Sigmoid colon (tissue), 7 donors: Measurements from ENCODE around the gene CRIP2. TPM values are rescaled to one million over a fixed set of nuclear protein-coding genes. Genes with fewer than 3 reads are reported as not detected.

Experiments used
- DNase-seq: peaks from one replicate; pipeline ENCODE4 v3.0.0-alpha.2; 2019
- H3K27ac ChIP-seq, 4 donors: fragments of 200-600 bp; sonication (generic); one replicate each; pipeline ENCODE4 v1.5.1; 2016 to 2019; ENCODE audit warnings: mild to moderate bottlenecking in 1 of 4
- H3K27me3 ChIP-seq, 3 donors: fragments of 200-600 bp; sonication (generic); one replicate each; pipeline ENCODE4 v1.5.1; 2019; ENCODE audit warnings: mild to moderate bottlenecking in 1 of 3
- H3K36me3 ChIP-seq, 4 donors: fragments of 200-600 bp; sonication (generic); one replicate each; pipeline ENCODE4 v1.5.1; 2016 to 2019
- H3K4me1 ChIP-seq, 4 donors: fragments of 200-600 bp; sonication (generic); one replicate each; pipeline ENCODE4 v1.5.1; 2017 to 2019
- H3K4me3 ChIP-seq, 4 donors: fragments of 200-600 bp; sonication (generic); one replicate each; pipeline ENCODE4 v1.5.1; 2017 to 2019; ENCODE audit warnings: mild to moderate bottlenecking in 2 of 4, moderate library complexity in 1 of 4
- H3K9me3 ChIP-seq, 4 donors: fragments of 200-600 bp in 3 of 4; sonication (generic) in 3 of 4; one replicate each; pipeline versions ENCODE4 v1.5.1 to v1.6.1; 2013 to 2019
- EP300 ChIP-seq, 4 donors: sonication (generic); formaldehyde crosslinking; IDR thresholded peaks; one replicate each; pipeline ENCODE4 v1.6.1; 2017; ENCODE audit warnings: antibody characterized with exemption in 4 of 4
- POLR2A ChIP-seq, 2 donors: fragments of 450-650 bp; IDR thresholded peaks; one replicate each; pipeline ENCODE4 v1.6.1; 2016; ENCODE audit warnings: antibody characterized with exemption in 2 of 2, mild to moderate bottlenecking in 2 of 2, moderate library complexity in 2 of 2
- POLR2AphosphoS5 ChIP-seq, 4 donors: sonication (generic); formaldehyde crosslinking; IDR thresholded peaks; one replicate each; pipeline ENCODE4 v1.6.1; 2017; ENCODE audit warnings: antibody characterized with exemption in 4 of 4
- WGBS, 2 donors: extraction: QIAGEN DNeasy Blood & Tissue Kit; methylation state at CpG; one replicate each; pipeline ENCODE4 v1.1.7; 2013; 5-methylcytosine and 5-hydroxymethylcytosine counted together
- intact Hi-C: fragments of 100-400 bp; cut with DNase I; formaldehyde crosslinking; loops from one replicate; pipeline ENCODE4 v1.15.1; 2023
- polyA plus RNA-seq, 3 donors: library from polyadenylated mRNA; stranded (reverse); fragments of 200-250 nt; gene quantifications; one replicate each; pipeline ENCODE4 v1.2.3, GENCODE V29; 2013
- total RNA-seq, 4 donors: library from RNA; depleted of rRNA; stranded (reverse); fragments of >200 nt; gene quantifications; one replicate each; pipeline ENCODE4 v1.1.0, GENCODE V29; 2016
- TF ChIP-seq, protein P1 (sequence below), 4 experiments: fragments of 450-650 bp in 3 of 4; fragments of 200-600 bp in 1 of 4; IDR thresholded peaks; one replicate each; pipeline ENCODE4 v1.5.1; 2016 to 2019; ENCODE audit warnings: antibody characterized with exemption in 4 of 4, mild to moderate bottlenecking in 3 of 4, moderate library complexity in 2 of 4
- donor health status: healthy with polysubstance abuse.
- donor health status: Bipolar disorder and iron deficiency.
- donor health status: healthy.

Gene CRIP2
- total and polyA plus RNA-seq, 7 donors = 13.6 to 79.5 (median 50.0) TPM

- TF ChIP-seq EP300 (IDR thresholded peaks at IDR 0.05) (no peak), POLR2A (IDR thresholded peaks at IDR 0.05) (no peak), POLR2AphosphoS5 (IDR thresholded peaks at IDR 0.05) (no peak)
- TF ChIP-seq, protein P1, sequence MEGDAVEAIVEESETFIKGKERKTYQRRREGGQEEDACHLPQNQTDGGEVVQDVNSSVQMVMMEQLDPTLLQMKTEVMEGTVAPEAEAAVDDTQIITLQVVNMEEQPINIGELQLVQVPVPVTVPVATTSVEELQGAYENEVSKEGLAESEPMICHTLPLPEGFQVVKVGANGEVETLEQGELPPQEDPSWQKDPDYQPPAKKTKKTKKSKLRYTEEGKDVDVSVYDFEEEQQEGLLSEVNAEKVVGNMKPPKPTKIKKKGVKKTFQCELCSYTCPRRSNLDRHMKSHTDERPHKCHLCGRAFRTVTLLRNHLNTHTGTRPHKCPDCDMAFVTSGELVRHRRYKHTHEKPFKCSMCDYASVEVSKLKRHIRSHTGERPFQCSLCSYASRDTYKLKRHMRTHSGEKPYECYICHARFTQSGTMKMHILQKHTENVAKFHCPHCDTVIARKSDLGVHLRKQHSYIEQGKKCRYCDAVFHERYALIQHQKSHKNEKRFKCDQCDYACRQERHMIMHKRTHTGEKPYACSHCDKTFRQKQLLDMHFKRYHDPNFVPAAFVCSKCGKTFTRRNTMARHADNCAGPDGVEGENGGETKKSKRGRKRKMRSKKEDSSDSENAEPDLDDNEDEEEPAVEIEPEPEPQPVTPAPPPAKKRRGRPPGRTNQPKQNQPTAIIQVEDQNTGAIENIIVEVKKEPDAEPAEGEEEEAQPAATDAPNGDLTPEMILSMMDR (IDR thresholded peaks at IDR 0.05) = no peak
- intact Hi-C loops = no loop called here
- 88 to 90% methylated on average over 17 of the region's 17 CpGs for WGBS, 2 donors
- H3K36me3 ChIP-seq = no peaks in the 10 kb centered on the region
- peaks cover 0 to 9% (median 3%) of the 10 kb centered on the region in 4 donors for H3K4me1 ChIP-seq
- no peak overlapping the region for H3K27ac ChIP-seq
- no peaks in the 10 kb centered on the region for H3K9me3 ChIP-seq
- no peak overlapping the region for H3K4me3 ChIP-seq
- no peak for DNase-seq
- H3K27me3 ChIP-seq = no peaks in the 10 kb centered on the region
Observed at GRCh38 chr14:105433161-105433605, 41.4 kb upstream of the CRIP2 start.

DNA sequence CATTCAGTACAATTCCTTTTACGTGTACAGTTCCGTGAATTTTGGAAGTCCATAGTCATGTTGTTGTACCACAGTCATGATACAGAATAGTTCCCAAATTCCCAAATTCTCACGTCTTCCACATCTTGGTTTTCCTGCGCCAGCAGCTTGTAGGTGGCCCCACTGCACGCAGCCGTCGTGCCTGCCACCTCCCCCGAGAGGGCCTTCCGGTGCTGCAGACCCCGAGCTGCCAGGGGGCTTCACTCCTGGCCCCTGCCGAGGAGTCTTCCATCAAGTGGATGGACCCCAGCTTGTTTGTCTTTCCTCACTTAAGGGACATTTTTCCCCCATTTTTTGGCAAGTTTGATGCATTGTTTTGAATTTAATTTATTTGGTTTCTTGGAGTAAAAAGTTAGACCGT lies 38.2 kb upstream of the CRIP2 start:
- DNase-seq = no peak
- H3K27ac ChIP-seq = no peak overlapping the region
- no peak overlapping the region for H3K4me3 ChIP-seq
- H3K4me1 ChIP-seq = peaks cover 0 to 8% (median 3%) of the 10 kb centered on the region in 4 donors
- no peaks in the 10 kb centered on the region for H3K27me3 ChIP-seq
- WGBS, 2 donors = 92 to 93% methylated on average over 12 of the region's 12 CpGs
- intact Hi-C loops = loop anchor here (5.0 kb wide), 1 partner anchor 59 kb away; no protein-coding TSS in a partner anchor
- peaks cover 0 to 12% (median 4%) of the 10 kb centered on the region in 4 donors for H3K36me3 ChIP-seq
- H3K9me3 ChIP-seq = no peaks in the 10 kb centered on the region
- no peak for TF ChIP-seq EP300 (IDR thresholded peaks at IDR 0.05)
- TF ChIP-seq, protein P1 (IDR thresholded peaks at IDR 0.05) = no peak
- no peak for TF ChIP-seq POLR2A (IDR thresholded peaks at IDR 0.05)
- no peak for TF ChIP-seq POLR2AphosphoS5 (IDR thresholded peaks at IDR 0.05)

DNA sequence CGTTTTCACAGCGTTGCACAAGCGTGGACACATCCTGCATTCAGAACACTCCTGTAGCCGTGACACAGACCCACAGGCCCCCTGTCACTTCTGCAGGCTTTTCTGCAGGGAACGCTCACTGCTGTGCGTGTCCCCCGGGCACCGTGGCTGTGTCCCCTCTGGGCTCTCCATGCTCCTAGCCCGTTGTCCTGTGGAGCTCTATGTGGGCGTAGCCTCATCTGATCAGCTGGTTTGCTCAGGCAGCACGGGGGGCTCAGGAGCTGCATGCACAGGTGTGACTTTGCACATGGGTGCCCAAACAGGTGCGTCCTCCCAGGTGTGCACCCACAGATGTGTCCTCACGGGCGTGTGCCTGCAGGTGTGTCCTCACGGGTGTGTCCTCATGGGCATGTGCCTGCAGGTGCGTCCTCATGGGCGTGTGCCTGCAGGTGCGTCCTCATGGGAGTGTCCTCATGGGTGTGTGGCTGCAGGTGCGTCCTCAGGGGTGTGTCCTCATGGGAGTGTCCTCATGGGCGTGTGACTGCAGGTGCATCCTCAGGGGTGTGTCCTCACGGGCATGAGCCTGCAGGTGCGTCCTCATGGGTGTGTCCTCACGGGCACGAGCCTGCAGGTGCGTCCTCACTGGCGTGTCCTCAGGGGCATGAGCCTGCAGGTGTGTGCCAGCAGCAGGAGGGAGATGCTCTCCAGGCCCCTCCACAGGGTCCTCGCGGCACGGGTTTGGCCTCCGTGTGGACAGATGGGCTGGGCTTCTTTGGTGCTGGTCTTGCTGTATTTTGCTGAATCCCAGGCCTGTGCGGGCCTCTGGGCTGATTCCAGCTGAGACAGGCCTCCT lies 37.5 kb upstream of the CRIP2 start:
- intact Hi-C loops = loop anchor here (5.0 kb wide), 1 partner anchor 60 kb away; no protein-coding TSS in a partner anchor
- H3K27me3 ChIP-seq = no peaks in the 10 kb centered on the region
- no peak overlapping the region for H3K27ac ChIP-seq
- no peak for TF ChIP-seq EP300 (IDR thresholded peaks at IDR 0.05)
- TF ChIP-seq, protein P1 (IDR thresholded peaks at IDR 0.05) = no peak
- peaks cover 0 to 12% (median 4%) of the 10 kb centered on the region in 4 donors for H3K36me3 ChIP-seq
- no peak overlapping the region for H3K4me3 ChIP-seq
- H3K9me3 ChIP-seq = no peaks in the 10 kb centered on the region
- peaks cover 0 to 8% (median 3%) of the 10 kb centered on the region in 4 donors for H3K4me1 ChIP-seq
- DNase-seq = no peak
- 58 to 79% methylated on average over 31 of the region's 31 CpGs for WGBS, 2 donors

DNA sequence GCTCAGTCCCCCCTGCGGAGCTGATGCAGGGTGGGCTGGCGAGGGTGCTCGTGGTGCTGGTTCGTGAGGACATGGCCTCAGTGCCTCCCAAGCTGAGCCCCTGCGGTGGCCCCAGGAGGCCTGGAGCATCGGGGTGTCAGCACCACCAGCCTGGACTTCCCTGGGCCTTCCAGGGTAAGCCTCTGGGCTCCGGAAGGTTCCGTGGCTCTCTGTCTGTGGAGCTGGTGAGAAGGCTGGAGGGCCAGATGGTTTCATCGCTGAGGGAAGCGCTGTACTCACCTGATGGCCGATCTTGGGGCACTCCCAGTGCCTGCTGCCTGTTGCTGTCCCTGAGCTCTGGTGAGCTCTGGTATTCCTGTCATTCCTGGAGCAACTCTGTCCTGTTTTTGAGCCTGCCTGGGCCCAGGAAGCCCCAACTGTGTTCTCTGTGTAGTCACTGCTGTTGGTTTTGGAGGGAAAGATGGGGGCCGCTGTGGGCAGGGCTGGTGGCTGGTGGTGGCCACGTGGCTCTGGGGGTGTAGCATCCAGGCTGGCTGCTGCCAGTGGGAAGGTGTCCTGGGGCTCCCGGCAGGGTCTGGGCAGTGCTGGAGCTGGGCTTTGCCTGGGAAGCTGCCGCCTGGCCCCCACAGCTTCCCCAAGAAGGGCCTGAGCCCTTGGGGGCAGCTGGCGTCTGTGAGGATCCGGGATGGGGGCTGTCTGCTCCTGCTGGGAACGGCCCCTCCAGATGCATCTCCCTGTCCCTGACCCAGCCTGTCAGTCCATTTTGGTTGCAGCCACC lies 36.7 kb upstream of the CRIP2 start:
- Histone ChIP-seq H3K27me3 (no peaks in the 10 kb centered on the region), H3K27ac (no peak overlapping the region), H3K9me3 (no peaks in the 10 kb centered on the region), H3K4me3 (no peak overlapping the region), H3K4me1 (peaks cover 0 to 8% (median 3%) of the 10 kb centered on the region in 4 donors), H3K36me3 (peaks cover 0 to 19% (median 4%) of the 10 kb centered on the region in 4 donors)
- WGBS, 2 donors = 95 to 96% methylated on average over 18 of the region's 18 CpGs
- intact Hi-C loops = loop anchor here (5.0 kb wide), 1 partner anchor 61 kb away; no protein-coding TSS in a partner anchor
- no peak for DNase-seq
- TF ChIP-seq EP300 (IDR thresholded peaks at IDR 0.05) = no peak
- TF ChIP-seq, protein P1 (IDR thresholded peaks at IDR 0.05) = no peak
- TF ChIP-seq POLR2AphosphoS5 (IDR thresholded peaks at IDR 0.05) = no peak
- no peak for TF ChIP-seq POLR2A (IDR thresholded peaks at IDR 0.05)
